GM18868 (cell line): ENCODE measurements around the gene SLC16A13.
A peak's percentile ranks its signal among the peaks of the same experiment; 100 is the strongest.
"Not testable (repeated sequence)": the region's sequence is repeated elsewhere in the genome, so short reads cannot be mapped to it uniquely, and the experiment has no call there.

Experiments used
- ATAC-seq: cut with Tn5 transposase; IDR thresholded peaks from one replicate; pipeline ENCODE4 v1.9.1; 2021; ENCODE audit warnings: mild to moderate bottlenecking, moderate library complexity; ENCODE audit not compliant: unreplicated experiment

Gene SLC16A13, protein sequence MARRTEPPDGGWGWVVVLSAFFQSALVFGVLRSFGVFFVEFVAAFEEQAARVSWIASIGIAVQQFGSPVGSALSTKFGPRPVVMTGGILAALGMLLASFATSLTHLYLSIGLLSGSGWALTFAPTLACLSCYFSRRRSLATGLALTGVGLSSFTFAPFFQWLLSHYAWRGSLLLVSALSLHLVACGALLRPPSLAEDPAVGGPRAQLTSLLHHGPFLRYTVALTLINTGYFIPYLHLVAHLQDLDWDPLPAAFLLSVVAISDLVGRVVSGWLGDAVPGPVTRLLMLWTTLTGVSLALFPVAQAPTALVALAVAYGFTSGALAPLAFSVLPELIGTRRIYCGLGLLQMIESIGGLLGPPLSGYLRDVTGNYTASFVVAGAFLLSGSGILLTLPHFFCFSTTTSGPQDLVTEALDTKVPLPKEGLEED

DNA sequence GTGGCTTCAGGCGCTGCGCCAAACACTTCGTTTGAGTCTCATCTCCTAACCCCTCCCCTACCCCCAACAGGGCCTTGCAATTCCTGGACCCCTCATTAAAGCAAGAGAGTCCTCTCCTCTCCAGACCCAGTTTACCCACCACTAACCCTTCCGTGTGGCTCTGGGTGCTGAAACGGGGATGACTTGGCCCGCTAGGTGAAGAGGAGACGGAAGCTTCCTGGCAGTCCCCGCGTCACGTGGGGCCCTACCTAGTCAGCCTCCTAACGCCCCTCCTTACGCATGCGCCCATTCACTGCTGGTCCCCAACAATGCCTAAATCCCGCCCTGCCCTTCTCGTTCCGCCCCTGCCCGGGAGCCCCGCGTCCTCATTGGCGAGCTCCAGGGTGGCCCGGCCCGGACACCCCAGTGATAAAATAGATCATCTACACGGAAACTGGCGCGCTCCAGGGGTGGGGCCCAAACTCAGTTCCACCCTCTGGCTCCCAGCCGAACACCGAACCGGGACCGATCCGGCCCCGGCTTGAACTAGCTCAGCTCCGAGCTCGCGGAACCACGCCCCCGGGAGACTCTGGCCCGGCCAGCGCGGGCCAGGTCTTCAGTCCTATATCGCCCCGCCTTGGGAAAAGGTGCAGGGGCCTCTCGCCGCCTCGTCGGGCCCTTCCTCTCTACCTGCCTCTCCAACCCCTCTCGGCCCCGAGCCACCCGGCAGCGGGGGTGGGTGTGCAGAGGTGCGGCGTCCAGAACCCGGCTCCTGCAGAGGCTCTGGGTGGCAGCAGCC lies at the start of gene SLC16A13:
SLC16A13 (plus strand) TSS at position 425 of the 778 bp plus-strand sequence. CDS start 368 bp downstream, outside the sequence.
- ATAC-seq = peak; percentile 86

DNA sequence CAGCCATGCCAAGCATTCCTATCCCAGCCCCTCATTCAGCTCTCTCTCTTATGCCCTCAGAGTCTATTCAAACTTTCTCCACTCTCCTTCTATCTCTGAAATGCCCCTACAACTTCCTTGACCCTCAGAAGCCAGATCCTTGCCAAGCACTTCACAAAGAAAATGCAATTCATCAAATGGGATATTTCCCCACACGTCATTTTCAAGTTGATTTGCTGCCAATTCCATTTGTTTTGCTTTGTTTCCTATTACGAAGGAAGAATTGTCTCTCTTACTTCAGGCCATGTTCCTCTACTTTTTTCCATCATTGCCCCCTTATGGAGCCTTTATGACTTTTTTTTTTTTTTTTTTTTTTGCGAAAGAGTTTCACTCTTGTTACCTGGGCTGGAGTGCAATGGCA lies 49.1 kb upstream of the SLC16A13 start:
- ATAC-seq = no peak

DNA sequence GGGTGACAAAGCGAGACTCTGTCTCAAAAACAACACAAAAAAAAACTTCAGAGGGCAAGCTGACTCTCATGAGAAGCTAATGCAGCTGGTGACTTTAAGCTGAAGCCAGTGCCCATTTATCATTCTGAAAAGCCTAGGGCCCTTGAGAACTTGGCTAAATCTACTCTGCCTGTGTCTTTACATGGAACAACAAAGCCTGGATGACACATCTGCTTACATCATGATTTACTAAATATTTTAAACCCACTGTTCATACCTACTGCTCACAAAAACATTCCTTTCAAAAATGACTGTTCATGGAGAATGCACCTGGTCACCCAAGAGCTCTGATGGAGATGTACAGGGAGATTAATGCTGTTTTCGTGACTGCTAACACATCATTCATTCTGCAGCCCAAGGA lies 46.0 kb upstream of the SLC16A13 start:
- no peak for ATAC-seq

- ATAC-seq = not testable (repeated sequence)
These were observed 42.2 kb upstream of the SLC16A13 start for GRCh38 chr17:6993613-6994056.

DNA sequence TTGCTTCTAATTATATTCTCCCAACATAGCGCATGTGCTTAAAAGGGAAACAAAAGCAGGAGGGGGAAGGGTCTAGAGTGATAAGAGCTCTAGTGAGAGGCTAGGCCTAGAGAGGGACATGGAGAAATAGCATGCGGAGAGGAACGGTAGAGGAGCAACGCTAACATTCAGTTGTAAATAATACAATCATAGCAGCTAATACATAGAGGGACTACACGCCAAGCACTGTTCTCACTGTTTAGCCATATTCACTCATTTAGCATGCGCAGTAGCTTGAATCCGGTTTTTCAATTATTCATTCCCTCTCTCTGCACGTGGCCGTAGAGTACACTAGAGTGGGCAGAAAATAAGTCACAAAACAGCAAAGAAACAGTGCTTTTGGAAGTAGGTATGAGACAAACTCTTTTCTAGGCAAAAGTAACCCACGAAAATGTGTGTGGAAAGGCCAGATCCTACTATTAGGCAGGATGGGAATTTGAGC lies 41.7 kb upstream of the SLC16A13 start:
- ATAC-seq = no peak

DNA sequence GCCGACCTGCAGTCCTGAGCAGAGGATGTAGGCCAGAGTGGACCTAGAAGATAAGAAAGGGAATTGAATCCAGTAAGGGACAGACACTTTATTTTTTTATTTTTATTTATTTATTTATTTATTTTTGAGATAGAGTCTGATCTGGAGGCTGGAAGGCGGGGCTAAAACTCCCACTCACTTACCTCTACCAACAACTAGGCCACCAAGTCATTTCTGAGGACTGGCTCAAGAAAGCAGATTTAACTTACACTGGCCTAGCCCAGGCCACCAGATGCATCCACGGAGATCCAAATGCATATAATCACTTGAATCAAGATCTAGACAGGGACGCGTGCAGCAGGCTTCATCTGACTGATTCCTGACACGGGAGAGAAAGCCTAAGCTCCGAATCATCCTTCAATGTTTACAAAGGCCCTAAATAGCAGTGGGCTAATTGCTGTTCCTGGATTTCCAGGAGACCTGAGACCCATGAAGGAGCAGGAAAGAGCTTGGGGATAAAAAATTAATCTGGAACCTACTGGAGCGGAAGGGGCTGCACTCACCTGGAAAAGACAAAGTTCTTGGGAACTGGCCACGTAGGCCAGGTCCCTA lies 41.1 kb upstream of the SLC16A13 start:
- no peak for ATAC-seq

GRCh38 chr17:6995500-6996255 lies 40.1 kb upstream of the SLC16A13 start, which contains the start of gene ALOX12:
Gene ALOX12, plus strand, starts transcription at chr17:6996049. Its CDS starts 69 bp downstream, at chr17:6996118.
- ATAC-seq = no peak

- no peak for ATAC-seq
These were observed 39.4 kb upstream of the SLC16A13 start for GRCh38 chr17:6996256-6997011.

- ATAC-seq = no peak
These were observed 38.6 kb upstream of the SLC16A13 start for GRCh38 chr17:6997171-6997570.

- ATAC-seq = no peak
These were observed 36.8 kb upstream of the SLC16A13 start for GRCh38 chr17:6998855-6999508.

GRCh38 chr17:7001318-7001961 lies 34.4 kb upstream of the SLC16A13 start:
- no peak for ATAC-seq

DNA sequence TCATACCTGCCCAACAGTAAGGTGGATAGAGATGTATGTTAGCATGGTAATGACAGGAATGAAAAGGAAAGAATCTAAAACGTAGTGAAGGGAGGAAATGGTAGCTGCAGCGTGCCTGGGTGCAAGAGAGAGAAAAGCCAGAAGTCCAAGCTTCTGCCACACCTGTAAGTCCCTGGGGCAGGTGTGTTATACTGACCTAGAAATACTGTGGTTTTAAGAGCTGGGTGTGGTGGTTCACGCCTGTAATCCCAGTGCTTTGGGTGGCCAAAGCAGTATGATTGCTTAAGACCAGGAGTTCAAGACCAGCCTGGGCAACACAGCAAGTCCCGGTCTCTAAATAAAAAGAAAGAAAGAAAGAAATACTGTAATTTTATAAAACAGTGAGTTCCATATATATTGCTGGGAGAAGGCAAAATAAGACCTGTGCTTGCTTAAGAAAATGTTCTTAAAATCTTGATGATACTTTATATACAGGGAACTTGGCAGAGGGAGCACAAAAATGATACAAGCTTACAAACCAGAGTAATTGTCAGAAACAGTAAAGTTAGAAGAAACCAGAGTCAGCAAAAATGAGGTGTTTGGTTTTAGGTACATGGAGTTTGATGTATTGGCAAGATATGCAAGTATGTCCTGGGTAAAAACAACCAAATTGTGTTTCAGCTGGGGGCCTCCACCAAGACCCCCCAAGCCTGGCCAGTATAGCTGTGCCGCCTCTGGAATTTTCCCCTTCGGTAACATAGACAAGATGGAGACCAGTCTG lies 33.3 kb upstream of the SLC16A13 start:
- ATAC-seq = no peak

GRCh38 chr17:7003745-7004144 lies 32.1 kb upstream of the SLC16A13 start:
- no peak for ATAC-seq

- ATAC-seq = peak; percentile 58
These were observed 31.2 kb upstream of the SLC16A13 start for GRCh38 chr17:7004398-7005253.

DNA sequence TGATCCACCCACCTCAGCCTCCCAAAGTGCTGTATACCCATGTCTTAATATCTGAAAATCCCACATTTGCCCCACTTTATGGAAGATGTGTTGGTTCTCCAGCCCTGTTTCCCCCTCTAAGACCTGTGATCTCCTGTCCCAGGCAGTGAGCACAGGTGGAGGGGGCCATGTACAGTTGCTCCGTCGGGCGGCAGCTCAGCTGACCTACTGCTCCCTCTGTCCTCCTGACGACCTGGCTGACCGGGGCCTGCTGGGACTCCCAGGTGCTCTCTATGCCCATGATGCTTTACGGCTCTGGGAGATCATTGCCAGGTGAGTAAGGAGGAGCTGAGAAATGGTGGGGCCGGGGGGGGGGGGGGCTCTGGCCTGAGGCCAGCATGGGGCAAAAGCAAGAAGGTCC lies 30.1 kb upstream of the SLC16A13 start:
- no peak for ATAC-seq

GRCh38 chr17:7007143-7007542 lies 28.7 kb upstream of the SLC16A13 start:
- no peak for ATAC-seq

GRCh38 chr17:7010523-7010922 lies 25.3 kb upstream of the SLC16A13 start:
- no peak for ATAC-seq
